Left lung (tissue), 10 donors: Measurements from ENCODE around the gene CACNA1I. TPM values are rescaled to one million over a fixed set of nuclear protein-coding genes. Genes with fewer than 3 reads are reported as not detected.

Source experiments
- ATAC-seq: fragments of 200-7000 bp; cut with Tn5 transposase; one replicate; pipeline ENCODE4 v1.9.1; 2020; ENCODE audit warnings: moderate library complexity
- DNase-seq, 4 donors: peaks; one replicate each; pipeline ENCODE4 v3.0.0-alpha.2; 2013 to 2020
- H3K27ac ChIP-seq, 2 donors: fragments of 200-600 bp; sonication (generic) in 1 of 2; one replicate each; pipeline versions ENCODE4 v1.5.0 to v1.8.0; 2020 to 2021
- H3K27me3 ChIP-seq, 2 donors: fragments of 200-600 bp; sonication (generic) in 1 of 2; one replicate each; pipeline versions ENCODE4 v1.5.0 to v1.8.0; 2020 to 2021
- H3K36me3 ChIP-seq, 2 donors: fragments of 200-600 bp; sonication (generic) in 1 of 2; one replicate each; pipeline versions ENCODE4 v1.5.0 to v1.8.0; 2020 to 2021
- H3K4me1 ChIP-seq, 2 donors: fragments of 200-600 bp; one replicate each; pipeline ENCODE4 v1.8.0; 2021
- H3K4me3 ChIP-seq, 2 donors: fragments of 200-600 bp; sonication (generic) in 1 of 2; one replicate each; pipeline versions ENCODE4 v1.5.0 to v1.8.0; 2020 to 2021; ENCODE audit warnings: mild to moderate bottlenecking in 1 of 2
- H3K9me3 ChIP-seq, 2 donors: fragments of 200-600 bp; sonication (generic) in 1 of 2; one replicate each; pipeline versions ENCODE4 v1.5.0 to v1.8.0; 2020 to 2021
- intact Hi-C, 2 donors: fragments of 100-400 bp; cut with DNase I; formaldehyde crosslinking; loops; one replicate each; pipeline versions ENCODE4 v1.11.2 to v1.14.2; 2022
- polyA plus RNA-seq, 6 donors: library from polyadenylated mRNA; unstranded; fragments of 120-200 nt; gene quantifications; one replicate each; pipeline ENCODE4 v1.2.1, GENCODE V29; 2013; ENCODE audit not compliant: insufficient read length in 6 of 6
- total RNA-seq, 2 donors: library from RNA; stranded (reverse); fragmentation: NEBNext Ultra II Directional; extraction: Animal tissue kit (Norgen Biotek cat#: 25700); gene quantifications; one replicate each; pipeline ENCODE4 v1.2.1, GENCODE V29; 2021
- TF ChIP-seq, protein P1 (sequence below), 2 donors: fragments of 200-600 bp; sonication (generic) in 1 of 2; IDR thresholded peaks; one replicate each; pipeline versions ENCODE4 v1.5.0 to v1.8.0; 2021; ENCODE audit warnings: antibody characterized with exemption in 2 of 2
- donor health status: DM: no; HTN: yes; CAD: no.
- donor health status: DM: no; HTN: no; CAD: no.

CACNA1I gene
- total and polyA plus RNA-seq, 8 donors, result 0.03 to 0.35 (median 0.09) TPM

DNA sequence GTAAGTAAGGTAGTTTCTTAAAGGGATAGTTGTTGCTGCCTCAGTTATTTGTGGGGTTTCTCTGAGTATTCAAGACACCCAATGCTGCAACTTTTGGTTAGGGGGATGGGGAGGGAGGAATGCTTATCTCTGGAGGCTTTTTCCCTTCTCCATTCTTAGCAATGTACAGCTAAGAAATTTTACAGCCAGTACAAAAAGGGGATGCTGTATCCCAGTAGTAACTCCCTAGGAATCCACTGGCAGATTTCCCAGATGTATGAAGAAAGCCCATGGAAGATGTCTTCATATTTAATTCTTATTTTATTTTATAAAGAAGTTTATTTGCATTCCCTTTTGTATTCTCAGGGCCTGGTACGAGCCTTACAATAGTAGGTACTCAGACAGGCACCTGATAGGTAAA lies 168.2 kb downstream of the CACNA1I start:
- Histone ChIP-seq H3K36me3 (no peaks in the 10 kb centered on the region), H3K9me3 (peaks cover 0 to 8% of the 10 kb centered on the region in 2 donors), H3K4me3 (no peak overlapping the region), H3K27ac (no peak overlapping the region), H3K4me1 (no peaks in the 10 kb centered on the region), H3K27me3 (peaks cover 0 to 38% of the 10 kb centered on the region in 2 donors)
- intact Hi-C loops, result no loop called here
- ATAC-seq (no peak), DNase-seq (peak in 1 of 4 donors; percentile 2)
- TF ChIP-seq, protein P1, sequence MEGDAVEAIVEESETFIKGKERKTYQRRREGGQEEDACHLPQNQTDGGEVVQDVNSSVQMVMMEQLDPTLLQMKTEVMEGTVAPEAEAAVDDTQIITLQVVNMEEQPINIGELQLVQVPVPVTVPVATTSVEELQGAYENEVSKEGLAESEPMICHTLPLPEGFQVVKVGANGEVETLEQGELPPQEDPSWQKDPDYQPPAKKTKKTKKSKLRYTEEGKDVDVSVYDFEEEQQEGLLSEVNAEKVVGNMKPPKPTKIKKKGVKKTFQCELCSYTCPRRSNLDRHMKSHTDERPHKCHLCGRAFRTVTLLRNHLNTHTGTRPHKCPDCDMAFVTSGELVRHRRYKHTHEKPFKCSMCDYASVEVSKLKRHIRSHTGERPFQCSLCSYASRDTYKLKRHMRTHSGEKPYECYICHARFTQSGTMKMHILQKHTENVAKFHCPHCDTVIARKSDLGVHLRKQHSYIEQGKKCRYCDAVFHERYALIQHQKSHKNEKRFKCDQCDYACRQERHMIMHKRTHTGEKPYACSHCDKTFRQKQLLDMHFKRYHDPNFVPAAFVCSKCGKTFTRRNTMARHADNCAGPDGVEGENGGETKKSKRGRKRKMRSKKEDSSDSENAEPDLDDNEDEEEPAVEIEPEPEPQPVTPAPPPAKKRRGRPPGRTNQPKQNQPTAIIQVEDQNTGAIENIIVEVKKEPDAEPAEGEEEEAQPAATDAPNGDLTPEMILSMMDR (IDR thresholded peaks at IDR 0.05), result no peak

Other genes with a start within 250 kb of the CACNA1I start
- gene SYNGR1, start 220.8 kb upstream of the CACNA1I start, total RNA-seq, result 1 to 10 TPM; 5.5 to 7.2 TPM
- 10 to 100 TPM; 23.7 to 32.0 (median 27.5) TPM for gene SYNGR1, start 220.8 kb upstream of the CACNA1I start, polyA plus RNA-seq
- 10 to 100 TPM; 20.5 to 21.5 TPM for gene TAB1, start 171.0 kb upstream of the CACNA1I start, total RNA-seq
- 10 to 100 TPM; 30.2 to 35.5 (median 32.1) TPM for gene TAB1, start 171.0 kb upstream of the CACNA1I start, polyA plus RNA-seq
- gene MGAT3, start 113.7 kb upstream of the CACNA1I start, total RNA-seq, result 1 to 10 TPM; 6.7 to 8.8 TPM
- 10 to 100 TPM in 5 of 6 donors, 1 to 10 TPM in 1; 8.8 to 21.2 (median 16.7) TPM for gene MGAT3, start 113.7 kb upstream of the CACNA1I start, polyA plus RNA-seq
- gene MIEF1, start 68.5 kb upstream of the CACNA1I start, total RNA-seq, result 10 to 100 TPM; 16.1 to 27.2 TPM
- 10 to 100 TPM; 21.8 to 28.5 (median 25.4) TPM for gene MIEF1, start 68.5 kb upstream of the CACNA1I start, polyA plus RNA-seq
- 100 to 1,000 TPM; 204 to 308 TPM for gene ATF4, start 50.2 kb upstream of the CACNA1I start, total RNA-seq
- gene ATF4, start 50.2 kb upstream of the CACNA1I start, polyA plus RNA-seq, result 100 to 1,000 TPM; 272 to 349 (median 312) TPM
- 10 to 100 TPM; 63.5 to 88.4 TPM for gene RPS19BP1, start 38.0 kb upstream of the CACNA1I start, total RNA-seq
- gene RPS19BP1, start 38.0 kb upstream of the CACNA1I start, polyA plus RNA-seq, result 10 to 100 TPM; 42.3 to 56.8 (median 49.0) TPM